Activated naive CD4-positive, alpha-beta T cell treated with anti-CD3 and anti-CD28 coated beads, Interleukin-2, amount 50 U/mL, for 24 hours (primary cell): ENCODE data around the gene RHOV.

Experiments used
- H3K27ac Mint-ChIP-seq: one replicate; pipeline ENCODE4 v1.8.0; 2021; ENCODE audit warnings: mild to moderate bottlenecking, mixed read lengths
- H3K27me3 Mint-ChIP-seq: one replicate; pipeline ENCODE4 v1.8.0; 2021; ENCODE audit warnings: mixed read lengths
- H3K36me3 Mint-ChIP-seq: one replicate; pipeline ENCODE4 v1.8.0; 2021; ENCODE audit warnings: mixed read lengths
- H3K4me1 Mint-ChIP-seq: one replicate; pipeline ENCODE4 v1.8.0; 2021; ENCODE audit warnings: mixed read lengths
- H3K4me3 Mint-ChIP-seq: one replicate; pipeline ENCODE4 v1.8.0; 2021; ENCODE audit warnings: mild to moderate bottlenecking, mixed read lengths
- H3K9me3 Mint-ChIP-seq: one replicate; pipeline ENCODE4 v1.8.0; 2021; ENCODE audit warnings: mixed read lengths

RHOV gene

GRCh38 chr15:40893019-40893670 is 19.1 kb upstream of the RHOV start:
- peaks cover 32% of the 10 kb centered on the region for H3K4me1 Mint-ChIP-seq
- no peak overlapping the region for H3K27ac Mint-ChIP-seq
- no peaks in the 10 kb centered on the region for H3K9me3 Mint-ChIP-seq
- H3K4me3 Mint-ChIP-seq = peak overlapping the region; percentile 49
- H3K27me3 Mint-ChIP-seq = no peaks in the 10 kb centered on the region
- peaks cover 2% of the 10 kb centered on the region for H3K36me3 Mint-ChIP-seq

- H3K27me3 Mint-ChIP-seq = no peaks in the 10 kb centered on the region
- peaks cover 2% of the 10 kb centered on the region for H3K36me3 Mint-ChIP-seq
- H3K4me3 Mint-ChIP-seq = no peak overlapping the region
- H3K9me3 Mint-ChIP-seq = no peaks in the 10 kb centered on the region
- H3K27ac Mint-ChIP-seq = no peak overlapping the region
- H3K4me1 Mint-ChIP-seq = peaks cover 29% of the 10 kb centered on the region
Observed at GRCh38 chr15:40892447-40893012, 18.5 kb upstream of the RHOV start.

GRCh38 chr15:40891810-40892446 is 17.9 kb upstream of the RHOV start:
- Mint-ChIP-seq H3K27me3 (no peaks in the 10 kb centered on the region), H3K4me1 (peaks cover 23% of the 10 kb centered on the region), H3K27ac (no peak overlapping the region), H3K4me3 (no peak overlapping the region), H3K36me3 (peaks cover 2% of the 10 kb centered on the region), H3K9me3 (no peaks in the 10 kb centered on the region)

- peaks cover 19% of the 10 kb centered on the region for H3K4me1 Mint-ChIP-seq
- no peak overlapping the region for H3K27ac Mint-ChIP-seq
- H3K4me3 Mint-ChIP-seq = no peak overlapping the region
- no peaks in the 10 kb centered on the region for H3K9me3 Mint-ChIP-seq
- peaks cover 2% of the 10 kb centered on the region for H3K36me3 Mint-ChIP-seq
- H3K27me3 Mint-ChIP-seq = no peaks in the 10 kb centered on the region
Observed at GRCh38 chr15:40891138-40891537, 17.1 kb upstream of the RHOV start.

- Mint-ChIP-seq H3K27ac (no peak overlapping the region), H3K27me3 (peaks cover 2% of the 10 kb centered on the region), H3K4me3 (no peak overlapping the region), H3K36me3 (no peaks in the 10 kb centered on the region), H3K9me3 (no peaks in the 10 kb centered on the region), H3K4me1 (peaks cover 17% of the 10 kb centered on the region)
Observed at GRCh38 chr15:40889112-40889511, 15.1 kb upstream of the RHOV start.

GRCh38 chr15:40886586-40886985 is 12.6 kb upstream of the RHOV start:
- H3K4me1 Mint-ChIP-seq = peaks cover 10% of the 10 kb centered on the region
- H3K27ac Mint-ChIP-seq = no peak overlapping the region

GRCh38 chr15:40881351-40881750 is 7.3 kb upstream of the RHOV start:
- no peak overlapping the region for H3K27ac Mint-ChIP-seq

More at GRCh38 chr15:40886586-40886985, 12.6 kb upstream of the RHOV start:
- Mint-ChIP-seq H3K9me3 (no peaks in the 10 kb centered on the region), H3K4me3 (no peak overlapping the region), H3K27me3 (peaks cover 2% of the 10 kb centered on the region), H3K36me3 (no peaks in the 10 kb centered on the region)

GRCh38 chr15:40879609-40880008 is 5.6 kb upstream of the RHOV start:
- Mint-ChIP-seq H3K9me3 (no peaks in the 10 kb centered on the region), H3K36me3 (no peaks in the 10 kb centered on the region), H3K4me1 (peaks cover 9% of the 10 kb centered on the region), H3K27me3 (no peaks in the 10 kb centered on the region), H3K27ac (no peak overlapping the region), H3K4me3 (no peak overlapping the region)

More at GRCh38 chr15:40881351-40881750, 7.3 kb upstream of the RHOV start:
- H3K27me3 Mint-ChIP-seq = peaks cover 2% of the 10 kb centered on the region
- H3K36me3 Mint-ChIP-seq = no peaks in the 10 kb centered on the region
- H3K9me3 Mint-ChIP-seq = no peaks in the 10 kb centered on the region
- H3K4me1 Mint-ChIP-seq = peaks cover 15% of the 10 kb centered on the region
- no peak overlapping the region for H3K4me3 Mint-ChIP-seq

GRCh38 chr15:40878785-40879184 is 4.8 kb upstream of the RHOV start:
- H3K27me3 Mint-ChIP-seq = peaks cover 2% of the 10 kb centered on the region
- peaks cover 11% of the 10 kb centered on the region for H3K4me1 Mint-ChIP-seq
- H3K36me3 Mint-ChIP-seq = no peaks in the 10 kb centered on the region
- H3K9me3 Mint-ChIP-seq = no peaks in the 10 kb centered on the region
- H3K4me3 Mint-ChIP-seq = no peak overlapping the region
- peak overlapping the region; percentile 51 for H3K27ac Mint-ChIP-seq

GRCh38 chr15:40877694-40878093 is 3.7 kb upstream of the RHOV start:
- Mint-ChIP-seq H3K4me1 (peaks cover 11% of the 10 kb centered on the region), H3K9me3 (no peaks in the 10 kb centered on the region), H3K27me3 (peaks cover 2% of the 10 kb centered on the region), H3K27ac (no peak overlapping the region), H3K4me3 (no peak overlapping the region), H3K36me3 (no peaks in the 10 kb centered on the region)

GRCh38 chr15:40875991-40876730 is 2.1 kb upstream of the RHOV start:
- Mint-ChIP-seq H3K4me3 (no peak overlapping the region), H3K27ac (no peak overlapping the region), H3K4me1 (peaks cover 24% of the 10 kb centered on the region), H3K36me3 (no peaks in the 10 kb centered on the region), H3K9me3 (no peaks in the 10 kb centered on the region), H3K27me3 (peaks cover 2% of the 10 kb centered on the region)

GRCh38 chr15:40872791-40873693 is 992 bp downstream of the RHOV start:
- no peaks in the 10 kb centered on the region for H3K36me3 Mint-ChIP-seq

GRCh38 chr15:40871749-40872617 is 2.1 kb downstream of the RHOV start:
- Mint-ChIP-seq H3K36me3 (no peaks in the 10 kb centered on the region), H3K27ac (no peak overlapping the region), H3K4me3 (peak overlapping the region; percentile 54), H3K9me3 (no peaks in the 10 kb centered on the region), H3K27me3 (peaks cover 2% of the 10 kb centered on the region), H3K4me1 (peaks cover 19% of the 10 kb centered on the region)

More at GRCh38 chr15:40872791-40873693, 992 bp downstream of the RHOV start:
- Mint-ChIP-seq H3K4me3 (peak overlapping the region; percentile 67), H3K9me3 (no peaks in the 10 kb centered on the region), H3K27me3 (peaks cover 2% of the 10 kb centered on the region), H3K4me1 (peaks cover 19% of the 10 kb centered on the region), H3K27ac (no peak overlapping the region)

GRCh38 chr15:40870716-40871115 is 3.3 kb downstream of the RHOV start:
- no peaks in the 10 kb centered on the region for H3K36me3 Mint-ChIP-seq

More at GRCh38 chr15:40870716-40871115, 3.3 kb downstream of the RHOV start:
- Mint-ChIP-seq H3K27ac (no peak overlapping the region), H3K27me3 (peaks cover 2% of the 10 kb centered on the region), H3K4me3 (no peak overlapping the region), H3K4me1 (peaks cover 19% of the 10 kb centered on the region), H3K9me3 (no peaks in the 10 kb centered on the region)
